PC-3 (cell line): ENCODE data around the gene PFN1.

ENCODE experiments used
- CTCF ChIP-seq: fragments of 300-600 bp; sonication (generic); conservative IDR thresholded peaks from 2 replicates; pipeline ENCODE4 v1.5.1; 2017; ENCODE audit warnings: antibody characterized with exemption, low read depth, mild to moderate bottlenecking, low read length
- EZH2 ChIP-seq: fragments of 300-600 bp; sonication (generic); IDR thresholded peaks from one replicate; pipeline ENCODE4 v1.6.1; 2017; ENCODE audit warnings: antibody characterized with exemption, mild to moderate bottlenecking, low read length; ENCODE audit not compliant: unreplicated experiment
- EZH2phosphoT487 ChIP-seq: fragments of 300-600 bp; sonication (generic); IDR thresholded peaks from 2 replicates; pipeline ENCODE4 v1.6.1; 2018; ENCODE audit warnings: mild to moderate bottlenecking, antibody characterized with exemption, low read length, borderline replicate concordance

- TF ChIP-seq CTCF (no peak), EZH2phosphoT487 (no peak), EZH2 (no peak)
Measured at GRCh38 chr17:4932756-4933155, 15.6 kb downstream of the PFN1 start.
